Stimulated activated CD4-positive, alpha-beta T cell treated with anti-CD3 and anti-CD28 coated beads, Interleukin-1b, Interleukin-23, amount 100 ng/mL, for 48 hours (primary cell): ENCODE measurements around the gene EPO.
"Not testable (repeated sequence)": the region's sequence is repeated elsewhere in the genome, so short reads cannot be mapped to it uniquely, and the experiment has no call there.

Source experiments
- DNase-seq: peaks from one replicate; pipeline ENCODE4 v3.0.0-alpha.2; 2020

EPO gene

GRCh38 chr7:100683659-100684533, 36.4 kb upstream of the EPO start:
- no peak for DNase-seq

GRCh38 chr7:100684534-100685042, 35.7 kb upstream of the EPO start:
- no peak for DNase-seq

- no peak for DNase-seq
Observed at GRCh38 chr7:100685049-100685605, 35.1 kb upstream of the EPO start.

GRCh38 chr7:100685631-100686145, 34.6 kb upstream of the EPO start:
- DNase-seq = no peak

GRCh38 chr7:100686201-100686821, 34.0 kb upstream of the EPO start:
- no peak for DNase-seq

- no peak for DNase-seq
Observed at GRCh38 chr7:100686822-100687211, 33.5 kb upstream of the EPO start.

GRCh38 chr7:100687261-100687660, 33.0 kb upstream of the EPO start:
- DNase-seq = no peak

- no peak for DNase-seq
Observed at GRCh38 chr7:100687751-100688300, 32.4 kb upstream of the EPO start.

GRCh38 chr7:100688326-100688860, 31.9 kb upstream of the EPO start:
- no peak for DNase-seq

GRCh38 chr7:100689230-100690135, 30.8 kb upstream of the EPO start:
- no peak for DNase-seq

- peak; percentile 78 for DNase-seq
Observed at GRCh38 chr7:100691676-100692577, 28.3 kb upstream of the EPO start.

GRCh38 chr7:100692578-100692961, 27.7 kb upstream of the EPO start:
- no peak for DNase-seq

- DNase-seq = no peak
Observed at GRCh38 chr7:100693312-100694097, 26.8 kb upstream of the EPO start.

GRCh38 chr7:100694098-100694745, 26.0 kb upstream of the EPO start, which contains the start of gene GIGYF1:
Gene GIGYF1, minus strand, starts transcription at chr7:100694250. Its CDS starts 6,012 bp downstream, at chr7:100688238.
- peak; percentile 64 for DNase-seq

GRCh38 chr7:100696123-100696521, 24.1 kb upstream of the EPO start:
- DNase-seq = no peak

- DNase-seq = no peak
Observed at GRCh38 chr7:100699018-100699417, 21.2 kb upstream of the EPO start.

- DNase-seq = not testable (repeated sequence)
Observed at GRCh38 chr7:100701089-100701488, 19.2 kb upstream of the EPO start.

GRCh38 chr7:100705320-100705752, 14.9 kb upstream of the EPO start:
- peak; percentile 82 for DNase-seq
